ENCODE data around the gene AGL.
"Not testable (repeated sequence)": the region's sequence is repeated elsewhere in the genome, so short reads cannot be mapped to it uniquely, and the experiment has no call there.

The AGL gene

DNA sequence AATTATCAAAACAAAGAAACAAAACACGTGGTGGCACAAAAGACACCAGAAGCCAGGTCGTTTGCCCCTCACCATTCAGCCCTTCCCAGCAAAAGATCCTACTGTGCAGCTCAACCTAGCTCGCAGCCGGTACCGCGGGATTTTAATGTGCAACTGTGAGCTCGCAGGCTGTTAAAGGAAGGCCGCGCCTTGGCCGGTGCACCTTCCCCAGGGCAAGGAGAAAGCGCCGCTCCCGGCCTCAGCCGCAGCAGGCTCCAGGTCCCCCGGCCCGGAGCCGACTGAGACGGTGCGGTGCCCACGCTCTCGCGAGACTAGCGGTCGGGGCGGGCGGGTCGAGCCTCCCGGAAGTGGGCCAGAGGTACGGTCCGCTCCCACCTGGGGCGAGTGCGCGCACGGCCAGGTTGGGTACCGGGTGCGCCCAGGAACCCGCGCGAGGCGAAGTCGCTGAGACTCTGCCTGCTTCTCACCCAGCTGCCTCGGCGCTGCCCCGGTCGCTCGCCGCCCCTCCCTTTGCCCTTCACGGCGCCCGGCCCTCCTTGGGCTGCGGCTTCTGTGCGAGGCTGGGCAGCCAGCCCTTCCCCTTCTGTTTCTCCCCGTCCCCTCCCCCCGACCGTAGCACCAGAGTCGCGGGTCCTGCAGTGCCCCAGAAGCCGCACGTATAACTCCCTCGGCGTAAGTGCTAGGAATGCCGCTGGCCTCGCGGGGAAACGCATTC, at the start of gene AGL:
AGL (plus strand) TSS at position 618 of the 715 bp plus-strand sequence. CDS start 682 bp downstream, outside the sequence.
- DNase-seq = peak; percentile 77 to 86 (median 82)

DNA sequence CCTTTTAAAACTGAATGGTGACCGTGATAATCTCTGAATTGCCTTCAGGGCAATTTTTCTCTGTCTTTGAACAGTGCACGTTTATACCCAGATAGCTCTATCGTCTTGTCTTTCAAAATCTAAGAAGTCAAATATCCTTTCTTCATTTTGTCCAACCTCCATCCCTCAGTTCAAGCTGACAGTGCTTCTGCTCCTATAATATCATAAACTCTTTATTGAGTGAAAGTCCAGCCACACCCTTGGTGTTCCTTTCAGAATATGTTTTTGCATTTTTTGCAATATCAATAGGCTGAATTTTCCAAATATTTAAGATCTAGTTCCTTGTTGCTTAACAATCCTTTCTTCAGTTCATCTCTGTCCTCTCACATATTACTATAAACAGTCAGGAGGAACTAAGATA, 48.6 kb upstream of the AGL start:
- no peak for DNase-seq

DNA sequence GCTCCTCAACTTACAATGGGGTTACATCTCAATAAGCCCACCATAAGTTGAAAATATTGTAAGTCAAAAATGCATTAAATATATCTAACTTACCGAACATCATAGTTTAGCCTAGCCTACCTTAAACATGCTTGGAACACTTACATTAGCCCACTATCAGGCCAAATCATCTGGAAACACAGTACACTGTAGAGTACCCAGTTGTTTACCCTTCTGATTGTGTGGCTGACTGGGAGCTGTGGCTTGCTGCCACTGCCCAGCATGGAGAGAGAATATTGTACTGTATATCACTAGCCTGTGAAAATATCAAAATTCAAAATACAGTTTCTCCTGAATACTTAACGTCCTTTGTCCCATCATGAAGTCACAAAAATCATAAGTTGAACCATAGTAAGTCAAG, 43.3 kb upstream of the AGL start:
- no peak for DNase-seq

DNA sequence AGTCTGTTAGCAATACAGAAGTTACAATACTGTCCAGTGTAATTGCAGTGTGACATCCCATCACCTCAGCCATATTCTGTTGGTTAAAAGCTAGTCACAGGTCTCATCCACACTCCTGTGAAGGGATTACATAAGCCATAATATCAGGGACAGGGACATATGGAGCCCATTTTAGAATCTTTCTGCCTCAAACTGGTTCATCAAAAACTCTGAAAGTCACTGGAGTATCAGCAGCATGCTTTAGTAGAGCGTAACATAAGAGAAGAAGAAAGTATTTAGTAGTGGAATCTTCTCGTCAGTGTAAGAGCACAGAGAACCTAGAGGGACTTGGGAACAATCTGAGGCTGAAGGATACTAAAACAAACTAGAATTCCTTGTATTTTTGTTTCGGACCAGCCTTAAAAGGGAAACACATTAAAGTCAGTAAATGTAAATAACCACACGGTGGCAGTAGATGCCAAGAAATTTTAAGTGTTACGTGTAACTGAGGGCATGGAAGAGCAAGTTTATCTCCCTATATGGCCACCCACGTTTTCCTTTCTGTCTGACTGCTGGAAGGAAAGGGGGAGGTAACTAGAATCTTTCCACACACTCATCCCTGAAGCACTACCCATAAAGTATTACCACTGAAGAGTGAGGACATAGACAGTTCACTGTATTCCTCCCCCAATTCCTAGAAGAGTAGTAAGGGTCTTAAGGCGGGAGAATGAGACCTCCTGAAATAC, 41.6 kb upstream of the AGL start:
- DNase-seq = peak in 4 of 6 experiments; percentile 1 to 65 (median 42)

DNA sequence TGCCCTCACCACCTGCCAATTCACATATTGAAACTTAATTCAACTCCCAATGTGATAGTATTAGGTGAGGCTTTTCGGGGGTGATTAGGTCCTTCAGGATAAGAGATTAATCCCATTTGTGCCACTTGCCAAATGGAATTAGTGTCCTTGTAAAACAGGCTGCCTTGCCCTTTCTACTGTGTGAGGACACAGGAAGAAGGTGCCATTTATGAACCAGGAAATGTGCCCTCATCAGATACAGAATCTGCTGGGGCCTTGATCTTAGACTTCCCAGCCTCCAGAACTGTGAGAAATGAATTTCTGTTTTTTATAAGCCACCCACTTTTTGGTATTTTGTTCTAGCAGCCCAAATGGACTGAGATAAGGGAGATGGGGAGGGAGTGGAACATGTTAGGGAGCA, 39.1 kb upstream of the AGL start:
- DNase-seq = no peak

DNA sequence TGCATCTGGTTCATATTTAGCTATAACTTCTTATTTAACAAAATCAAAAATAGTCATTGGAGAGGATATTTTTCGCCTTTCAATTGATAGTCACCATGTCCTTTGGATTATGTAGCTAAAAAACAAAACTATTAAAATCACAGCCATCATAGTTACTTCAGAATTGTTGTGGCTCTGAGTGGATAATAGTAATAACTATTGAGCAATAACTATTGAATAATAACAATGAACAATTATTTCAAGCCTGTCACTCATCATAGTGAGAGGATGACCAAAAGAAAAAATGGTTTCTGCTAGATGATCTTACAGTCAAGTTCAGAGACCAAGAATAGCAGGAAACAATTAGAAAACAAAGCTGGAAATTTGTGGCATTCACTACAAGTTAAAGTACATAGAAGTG, 38.4 kb upstream of the AGL start:
- no peak for DNase-seq

DNA sequence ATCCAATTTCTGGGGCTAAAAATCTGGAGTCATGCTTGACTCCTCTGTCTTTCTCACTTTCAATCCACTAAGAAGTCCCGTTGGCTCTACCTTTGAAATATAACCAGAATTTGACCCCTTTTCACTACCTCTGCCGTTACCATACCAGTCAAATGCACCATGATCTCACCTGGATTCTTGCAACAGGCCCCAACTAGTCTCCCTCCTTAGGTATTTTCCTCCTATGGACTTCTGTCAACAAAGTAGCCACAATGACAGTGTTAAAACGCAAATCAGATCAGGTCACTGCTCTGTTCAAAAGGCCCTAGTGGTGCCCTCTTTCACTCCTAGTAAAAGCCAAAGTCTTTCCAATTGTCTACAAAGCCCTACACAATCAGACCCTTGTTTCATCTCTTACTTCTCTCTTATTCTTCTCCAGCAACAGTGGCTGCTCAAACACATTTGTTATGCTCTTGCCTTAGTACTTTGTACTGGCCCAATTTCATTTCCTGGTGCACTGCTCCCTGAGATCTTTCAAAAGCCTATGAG, 35.7 kb upstream of the AGL start:
- DNase-seq = no peak

DNA sequence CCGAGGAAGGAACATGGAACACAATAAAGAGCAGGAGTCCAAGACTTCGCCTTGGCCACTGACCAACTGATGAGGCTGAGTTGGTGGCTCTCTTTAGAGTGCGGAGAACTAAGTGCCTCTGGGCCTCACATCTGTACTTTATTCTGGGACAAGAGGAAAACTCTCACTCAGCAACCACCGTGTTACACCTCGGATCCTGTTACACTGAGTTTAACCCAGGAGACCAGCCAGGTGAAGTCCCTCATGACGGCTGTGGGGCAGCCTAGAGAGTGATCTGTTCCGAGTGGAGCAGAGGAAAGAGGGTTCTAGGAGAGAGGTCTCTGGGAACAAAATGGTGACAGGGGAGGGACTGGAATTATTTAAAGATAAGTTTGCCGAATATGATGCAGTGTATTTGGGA, 33.5 kb upstream of the AGL start:
- no peak for DNase-seq

DNA sequence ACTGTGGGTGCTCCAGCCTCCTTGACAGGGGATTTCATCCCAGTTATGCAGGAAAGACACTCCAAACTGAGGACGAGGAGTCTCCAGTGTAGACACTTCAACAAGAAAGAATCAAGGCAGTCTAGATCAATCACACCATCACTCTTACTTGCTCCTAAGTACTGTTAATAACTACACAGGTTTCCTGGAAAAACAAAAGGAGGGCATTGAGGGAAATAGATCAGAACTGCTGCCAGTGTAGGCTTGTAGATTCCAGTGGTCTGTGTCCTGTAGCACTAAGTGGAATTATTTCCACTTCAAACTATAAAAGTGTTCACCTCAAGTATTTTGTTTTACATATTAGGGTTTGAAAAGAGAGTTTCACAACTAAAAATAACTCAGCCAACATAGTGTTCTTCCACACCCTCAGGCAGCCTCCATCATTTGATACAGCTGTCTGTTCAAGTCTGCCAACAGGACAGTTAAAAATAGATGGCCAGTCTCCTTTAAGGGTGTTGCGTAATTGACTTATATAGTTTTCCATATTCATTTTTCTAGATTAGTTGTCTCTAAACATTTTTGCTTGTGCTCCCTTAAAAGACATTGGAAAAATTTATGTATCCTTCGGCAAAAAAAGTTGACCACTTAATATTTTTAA, 32.0 kb upstream of the AGL start:
- no peak for DNase-seq

DNA sequence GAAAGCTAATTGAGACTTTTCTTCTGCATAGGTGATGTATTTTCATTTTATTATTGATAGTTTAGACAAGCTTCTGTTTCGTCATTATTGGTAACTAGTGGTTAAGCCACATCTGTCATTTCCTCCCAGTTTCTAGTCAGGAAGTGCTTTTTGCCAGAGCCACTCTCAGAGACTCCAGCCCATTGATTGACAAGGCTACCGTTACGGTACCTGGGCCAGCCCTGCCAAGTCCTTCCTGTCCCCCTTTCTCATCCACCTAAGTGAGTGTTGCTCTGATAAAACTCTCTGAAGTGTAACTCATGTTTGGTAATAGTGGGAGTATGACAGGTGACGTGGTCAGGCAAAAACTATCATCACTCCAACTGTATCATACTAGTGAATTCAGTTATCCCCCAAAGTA, 29.6 kb upstream of the AGL start:
- DNase-seq = peak in 1 of 6 experiments; percentile 12

DNA sequence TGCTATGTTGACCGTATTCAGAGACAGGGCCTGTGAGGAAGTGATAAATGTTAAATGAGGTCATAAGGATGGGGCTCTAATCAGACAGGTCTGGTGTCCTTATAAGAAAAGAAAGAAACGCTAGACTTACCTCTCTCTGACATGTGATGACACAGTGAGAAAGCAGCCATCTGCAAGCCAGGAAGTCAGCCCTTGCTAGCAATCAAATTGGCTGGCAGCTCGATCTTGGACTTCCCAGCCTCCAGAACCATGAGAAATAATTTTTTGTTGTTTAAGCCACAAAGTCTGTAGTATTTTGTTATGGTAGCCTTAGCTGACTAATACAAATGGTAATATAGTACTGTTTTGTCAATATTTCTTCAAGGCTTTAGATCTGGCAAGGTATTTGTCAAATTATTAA, 25.1 kb upstream of the AGL start:
- no peak for DNase-seq

DNA sequence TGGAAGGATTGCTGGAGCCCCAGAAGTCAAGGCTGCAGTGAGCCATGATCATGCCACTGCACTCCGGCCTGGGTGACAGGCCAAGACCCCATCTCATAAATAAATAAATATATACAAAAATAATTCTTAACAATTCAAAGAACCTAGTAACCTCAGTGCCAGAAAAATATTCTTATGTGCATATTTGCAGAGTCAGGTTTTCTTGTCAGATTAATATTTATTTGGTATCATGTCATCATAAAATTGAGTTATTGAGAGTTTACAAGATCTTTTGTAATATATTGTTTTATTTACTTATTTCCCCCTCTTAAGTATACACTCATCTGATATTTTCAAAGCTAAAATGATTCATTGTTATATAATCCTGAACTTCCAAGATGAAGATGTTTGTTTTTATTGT, 24.5 kb upstream of the AGL start:
- DNase-seq = no peak

DNA sequence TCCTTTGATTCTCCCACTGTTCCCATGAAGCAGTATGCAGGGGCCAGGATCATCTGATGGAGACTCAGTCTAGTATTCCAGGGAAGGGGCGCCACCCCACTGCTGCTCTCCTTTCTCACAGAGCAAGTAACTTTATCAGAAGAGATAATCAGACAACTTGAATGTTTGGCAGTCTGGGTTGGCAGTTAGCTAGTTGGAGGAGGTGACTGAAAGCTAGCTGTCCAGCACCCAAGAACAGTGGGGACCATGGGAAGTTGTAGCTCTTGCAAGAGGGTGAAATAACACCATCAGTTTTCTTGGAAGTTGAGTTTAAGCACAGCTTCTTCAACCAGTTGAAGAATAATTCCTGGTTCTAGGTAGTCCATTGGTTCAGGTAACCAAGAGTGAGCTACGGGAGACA, 22.2 kb upstream of the AGL start:
- no peak for DNase-seq

DNA sequence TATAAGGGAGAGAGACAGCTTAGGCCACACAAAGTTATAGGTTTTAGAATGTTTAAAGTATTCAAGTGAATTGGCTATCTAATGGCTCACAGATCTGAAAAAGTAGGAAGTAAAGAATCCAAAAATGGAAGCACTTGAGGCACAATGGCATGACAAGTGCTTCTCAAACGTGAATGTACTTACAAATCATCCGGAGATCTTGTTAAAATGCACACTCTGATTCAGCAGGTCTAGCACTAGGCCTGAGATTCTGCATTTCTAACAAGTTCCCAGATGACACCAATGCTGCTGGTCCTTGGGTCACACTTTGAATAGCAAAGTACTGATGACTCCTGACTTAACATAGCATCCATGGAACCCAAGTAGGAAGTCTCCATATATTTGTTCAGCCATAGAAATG, 20.9 kb upstream of the AGL start:
- no peak for DNase-seq

DNA sequence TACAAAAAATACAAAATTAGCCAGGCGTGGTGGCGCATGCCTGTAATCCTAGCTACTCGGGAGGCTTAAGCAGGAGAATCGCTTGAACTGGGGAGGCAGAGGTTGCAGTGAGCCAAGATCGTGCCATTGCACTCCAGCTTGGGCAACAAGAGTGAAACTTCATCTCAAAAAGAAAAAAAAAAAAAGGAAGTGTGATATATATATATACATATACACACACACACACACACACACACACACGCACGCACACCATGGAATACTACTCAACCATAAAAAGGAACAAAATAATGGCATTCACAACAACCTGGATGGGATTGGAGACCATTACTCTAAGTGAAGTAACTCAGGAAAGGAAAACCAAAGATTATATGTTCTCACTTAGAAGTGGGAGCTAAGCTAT, 16.2 kb upstream of the AGL start:
- DNase-seq = not testable (repeated sequence)

DNA sequence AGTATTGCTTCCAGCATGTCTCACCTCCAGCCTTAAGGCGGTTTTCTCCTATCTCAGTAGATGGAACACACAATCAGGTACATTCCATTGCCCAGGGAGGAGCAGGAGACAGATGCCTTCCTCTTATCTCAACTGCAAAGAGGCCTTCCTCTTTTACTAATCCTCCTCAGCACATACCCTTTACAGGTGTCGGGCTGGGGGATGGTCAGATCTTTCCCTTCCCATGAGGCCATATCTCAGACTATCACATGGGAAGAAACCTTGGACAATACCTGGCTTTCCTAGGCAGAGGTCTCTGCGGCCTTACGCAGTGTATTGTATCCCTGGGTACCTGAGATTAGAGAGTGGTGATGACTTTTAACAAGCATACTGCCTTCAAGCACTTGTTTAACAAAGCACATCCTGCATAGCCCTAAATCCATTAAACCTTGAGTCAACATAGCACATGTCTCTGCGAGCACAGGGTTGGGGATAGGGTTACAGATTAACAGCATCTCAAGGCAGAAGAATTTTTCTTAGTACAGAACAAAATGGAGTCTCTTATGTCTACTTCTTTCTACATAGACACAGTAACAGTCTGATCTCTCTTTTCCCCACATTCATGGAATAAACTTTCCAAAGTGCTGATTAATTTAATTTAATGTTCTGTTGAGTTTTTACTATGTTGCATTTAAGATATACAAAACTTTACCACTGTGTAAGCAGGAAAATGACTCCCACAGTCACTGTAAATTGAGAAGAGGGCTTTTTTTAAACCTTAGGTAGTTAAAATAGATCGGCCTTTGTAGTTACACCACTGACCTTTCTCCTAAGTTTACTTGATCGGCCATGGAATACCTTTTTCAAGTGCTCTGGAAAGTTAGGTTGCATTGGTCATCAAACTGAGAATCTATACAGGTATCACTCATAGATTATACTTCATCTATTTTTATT, 13.7 kb upstream of the AGL start:
- not testable (repeated sequence) for DNase-seq

DNA sequence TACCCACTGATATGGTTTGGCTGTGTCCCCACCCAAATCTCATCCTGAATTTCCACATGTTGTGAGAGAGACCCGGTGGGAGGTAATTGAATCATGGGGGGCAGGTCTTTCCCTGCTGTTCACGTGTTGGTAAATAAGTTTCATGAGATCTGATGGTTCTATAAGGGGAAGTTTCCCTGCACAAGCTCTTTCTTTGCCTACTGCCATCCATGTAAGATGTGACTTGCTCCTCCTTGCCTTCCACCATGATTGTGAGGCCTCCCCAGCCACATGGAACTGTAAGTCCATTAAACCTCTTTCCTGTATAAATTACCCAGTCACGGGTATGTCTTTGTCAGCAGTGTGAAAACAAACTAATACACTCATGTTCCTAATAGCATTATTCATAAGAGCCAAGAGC, 9.8 kb upstream of the AGL start:
- not testable (repeated sequence) for DNase-seq

DNA sequence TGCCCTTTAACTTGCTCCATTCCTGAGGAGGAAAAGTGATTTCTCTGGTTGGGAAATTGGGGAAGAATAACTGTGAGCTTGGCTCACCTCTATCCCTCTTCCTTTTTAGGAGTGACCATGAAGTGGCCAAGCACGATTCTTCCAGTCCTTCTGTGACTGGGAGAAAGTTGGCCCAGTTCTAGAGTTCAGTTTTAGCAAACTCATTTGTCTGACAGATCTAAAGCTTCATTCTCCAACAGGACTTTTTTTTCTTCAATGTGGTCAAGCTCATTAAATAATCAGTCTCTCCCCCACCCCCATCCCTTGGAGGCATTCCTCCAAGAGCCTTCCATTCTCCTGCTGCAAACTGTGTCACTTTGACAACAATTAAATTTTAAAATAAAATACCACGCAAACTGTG, 6.4 kb upstream of the AGL start:
- DNase-seq = no peak

DNA sequence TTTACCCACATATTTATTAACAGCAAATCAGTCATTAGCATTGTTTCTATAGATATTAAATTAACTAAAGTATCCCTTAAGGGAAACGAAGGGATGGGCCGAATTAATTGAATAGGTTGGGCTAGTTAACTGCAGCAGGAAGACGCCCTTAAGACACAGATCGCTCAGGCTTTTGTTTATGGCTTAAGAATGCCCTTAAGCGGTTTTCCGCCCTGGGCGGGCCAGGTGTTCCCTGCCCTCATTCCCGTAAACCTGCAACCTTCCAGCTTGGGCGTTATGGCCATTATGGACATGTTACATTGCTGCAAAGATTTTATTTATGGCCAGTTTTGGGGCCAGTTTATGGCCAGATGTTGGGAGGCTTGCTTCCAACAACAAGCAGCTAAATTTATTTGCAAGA, 5.0 kb upstream of the AGL start:
- not testable (repeated sequence) for DNase-seq

DNA sequence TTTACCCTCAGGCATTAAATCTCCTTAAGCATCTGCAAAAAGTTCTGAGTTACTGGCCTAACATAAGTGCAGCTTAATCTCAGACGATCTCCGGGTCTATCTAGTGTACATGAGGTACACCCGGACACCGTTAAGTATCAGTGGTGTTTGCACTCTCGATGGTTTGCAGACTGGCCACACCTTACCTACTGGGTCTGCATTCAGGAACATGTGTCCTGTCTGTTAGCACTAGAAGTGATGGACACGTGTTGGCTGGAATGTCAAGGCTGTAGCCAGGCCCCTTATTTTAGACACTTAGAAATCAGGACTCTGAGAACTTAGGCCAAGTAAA, 783 bp upstream of the AGL start:
- peak in 1 of 6 experiments; percentile 11 for DNase-seq

DNA sequence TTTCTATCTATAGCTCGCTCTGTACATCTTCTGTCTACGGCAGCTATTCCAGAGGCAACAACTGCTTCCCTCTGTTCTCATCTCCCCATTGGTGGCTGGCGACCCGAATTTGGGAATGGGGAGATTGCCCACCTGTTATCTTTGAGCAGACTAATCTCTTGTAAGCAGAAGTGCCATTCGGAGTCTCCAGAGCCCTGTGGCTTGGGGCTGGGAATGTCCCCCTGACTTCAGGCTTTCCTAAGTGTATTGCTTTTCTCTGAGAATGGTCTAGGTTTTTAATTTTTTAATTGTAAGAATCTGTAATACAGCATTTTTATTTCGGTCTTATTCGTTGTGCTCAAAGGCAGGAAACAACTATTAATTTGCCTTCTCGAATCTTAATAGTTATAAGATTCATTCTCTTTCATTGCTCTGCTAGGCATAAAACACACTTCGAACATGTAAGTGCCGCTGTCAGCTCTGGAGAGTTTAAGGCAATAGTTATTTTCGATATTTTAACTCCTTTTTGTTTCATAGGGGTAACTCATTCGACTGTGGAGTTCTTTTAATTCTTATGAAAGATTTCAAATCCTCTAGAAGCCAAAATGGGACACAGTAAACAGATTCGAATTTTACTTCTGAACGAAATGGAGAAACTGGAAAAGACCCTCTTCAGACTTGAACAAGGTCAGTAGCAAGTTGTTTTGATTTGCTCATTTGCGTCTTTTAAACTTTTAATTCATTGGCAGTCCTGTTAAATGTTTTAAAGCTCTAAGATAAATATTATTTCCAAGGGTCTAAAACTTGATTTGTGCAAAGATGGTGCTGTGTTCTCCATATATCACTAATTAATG, 514 bp downstream of the AGL start:
- DNase-seq = peak in 1 of 6 experiments; percentile 25
